ENCODE data around the gene COASY.

GRCh38 chr17:42584880-42585279 is 22.9 kb downstream of the COASY start:
- TF ChIP-seq, protein P1, sequence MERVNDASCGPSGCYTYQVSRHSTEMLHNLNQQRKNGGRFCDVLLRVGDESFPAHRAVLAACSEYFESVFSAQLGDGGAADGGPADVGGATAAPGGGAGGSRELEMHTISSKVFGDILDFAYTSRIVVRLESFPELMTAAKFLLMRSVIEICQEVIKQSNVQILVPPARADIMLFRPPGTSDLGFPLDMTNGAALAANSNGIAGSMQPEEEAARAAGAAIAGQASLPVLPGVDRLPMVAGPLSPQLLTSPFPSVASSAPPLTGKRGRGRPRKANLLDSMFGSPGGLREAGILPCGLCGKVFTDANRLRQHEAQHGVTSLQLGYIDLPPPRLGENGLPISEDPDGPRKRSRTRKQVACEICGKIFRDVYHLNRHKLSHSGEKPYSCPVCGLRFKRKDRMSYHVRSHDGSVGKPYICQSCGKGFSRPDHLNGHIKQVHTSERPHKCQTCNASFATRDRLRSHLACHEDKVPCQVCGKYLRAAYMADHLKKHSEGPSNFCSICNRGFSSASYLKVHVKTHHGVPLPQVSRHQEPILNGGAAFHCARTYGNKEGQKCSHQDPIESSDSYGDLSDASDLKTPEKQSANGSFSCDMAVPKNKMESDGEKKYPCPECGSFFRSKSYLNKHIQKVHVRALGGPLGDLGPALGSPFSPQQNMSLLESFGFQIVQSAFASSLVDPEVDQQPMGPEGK (CRISPR knock-in tag; IDR thresholded peaks at IDR 0.05; ENCODE audit: borderline replicate concordance) = no peak
- TF ChIP-seq, protein P2, sequence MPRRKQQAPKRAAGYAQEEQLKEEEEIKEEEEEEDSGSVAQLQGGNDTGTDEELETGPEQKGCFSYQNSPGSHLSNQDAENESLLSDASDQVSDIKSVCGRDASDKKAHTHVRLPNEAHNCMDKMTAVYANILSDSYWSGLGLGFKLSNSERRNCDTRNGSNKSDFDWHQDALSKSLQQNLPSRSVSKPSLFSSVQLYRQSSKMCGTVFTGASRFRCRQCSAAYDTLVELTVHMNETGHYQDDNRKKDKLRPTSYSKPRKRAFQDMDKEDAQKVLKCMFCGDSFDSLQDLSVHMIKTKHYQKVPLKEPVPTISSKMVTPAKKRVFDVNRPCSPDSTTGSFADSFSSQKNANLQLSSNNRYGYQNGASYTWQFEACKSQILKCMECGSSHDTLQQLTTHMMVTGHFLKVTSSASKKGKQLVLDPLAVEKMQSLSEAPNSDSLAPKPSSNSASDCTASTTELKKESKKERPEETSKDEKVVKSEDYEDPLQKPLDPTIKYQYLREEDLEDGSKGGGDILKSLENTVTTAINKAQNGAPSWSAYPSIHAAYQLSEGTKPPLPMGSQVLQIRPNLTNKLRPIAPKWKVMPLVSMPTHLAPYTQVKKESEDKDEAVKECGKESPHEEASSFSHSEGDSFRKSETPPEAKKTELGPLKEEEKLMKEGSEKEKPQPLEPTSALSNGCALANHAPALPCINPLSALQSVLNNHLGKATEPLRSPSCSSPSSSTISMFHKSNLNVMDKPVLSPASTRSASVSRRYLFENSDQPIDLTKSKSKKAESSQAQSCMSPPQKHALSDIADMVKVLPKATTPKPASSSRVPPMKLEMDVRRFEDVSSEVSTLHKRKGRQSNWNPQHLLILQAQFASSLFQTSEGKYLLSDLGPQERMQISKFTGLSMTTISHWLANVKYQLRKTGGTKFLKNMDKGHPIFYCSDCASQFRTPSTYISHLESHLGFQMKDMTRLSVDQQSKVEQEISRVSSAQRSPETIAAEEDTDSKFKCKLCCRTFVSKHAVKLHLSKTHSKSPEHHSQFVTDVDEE (CRISPR knock-in tag; IDR thresholded peaks at IDR 0.05) = no peak

All from SK-N-SH treated with all-trans-retinoic acid at 6 μM for 48 hours (cell line).